ENCODE results near the gene LTBP3. TPM values are rescaled to one million over a fixed set of nuclear protein-coding genes. Genes with fewer than 3 reads are reported as not detected.

Gene LTBP3
- total and polyA plus RNA-seq, 9 of the 15 experiments (the other 6 are each of a cell fraction or from before 2014, with no cell fraction given) = 0.06 to 20.5 (median 4.8) TPM

- 0 out of 2 replicates have a peak, but pooled peaks have one; percentile 18 for TF ChIP-seq CUX1 (CRISPR knock-in tag; IDR thresholded peaks at IDR 0.05)
- TF ChIP-seq ZBTB9 (CRISPR knock-in tag; IDR thresholded peaks at IDR 0.05) = peak; percentile 71
- no peak for TF ChIP-seq MCM7 (IDR thresholded peaks at IDR 0.05)
- TF ChIP-seq TEAD1 (CRISPR knock-in tag; IDR thresholded peaks at IDR 0.05) = peak in 1 of 2 experiments; percentile 90; a peak in 3 of 4 replicates
- no peak; the same call in 1 of the 2 replicates for TF ChIP-seq ZNF398 (CRISPR knock-in tag; IDR thresholded peaks at IDR 0.05)
- TF ChIP-seq ZNF551 (CRISPR knock-in tag; IDR thresholded peaks at IDR 0.05) = peak; percentile 89
- TF ChIP-seq RAD21 (CRISPR knock-in tag; conservative IDR thresholded peaks at IDR 0.05 in 1 of 2, IDR thresholded peaks at IDR 0.05 in 1 of 2) = peak in 1 of 2 experiments; percentile 15; a peak in 1 of 4 replicates
- TF ChIP-seq CXXC5 (CRISPR knock-in tag; IDR thresholded peaks at IDR 0.05) = no peak
- peak; percentile 90 for TF ChIP-seq AFF4 (CRISPR knock-in tag; IDR thresholded peaks at IDR 0.05)
- TF ChIP-seq ZNF75A (CRISPR knock-in tag; IDR thresholded peaks at IDR 0.05) = 0 out of 2 replicates have a peak, but pooled peaks have one; percentile 29
- peak; percentile 38; the same call in 1 of the 2 replicates for TF ChIP-seq CREB5 (CRISPR knock-in tag; IDR thresholded peaks at IDR 0.05)
Observed at GRCh38 chr11:65505466-65506289, 52.5 kb downstream of the LTBP3 start (continued).
